WTC11 (cell line): ENCODE results near the gene KCNMA1. TPM values are rescaled to one million over a fixed set of nuclear protein-coding genes. Genes with fewer than 3 reads are reported as not detected.

Experiments used
- ATAC-seq: fragments of 200-7000 bp; cut with Tn5 transposase; 2 replicates; pipeline ENCODE4 v1.10.0; 2021; ENCODE audit warnings: mild to moderate bottlenecking, moderate library complexity
- CTCF ChIA-PET: fragments of 300-600 bp; sonication (Branson Sonifier 250); formaldehyde crosslinking; loops from one replicate; lab custom pipeline; 2021; ENCODE audit warnings: antibody characterized with exemption; lab: Charles Lee
- POLR2A ChIA-PET: fragments of 350-600 bp; sonication (Branson Sonifier 250); formaldehyde crosslinking; loops from one replicate; lab custom pipeline; 2021; ENCODE audit warnings: antibody characterized with exemption; lab: Charles Lee
- DNase-seq: peaks from one replicate; pipeline ENCODE4 v3.0.0; 2021; ENCODE audit warnings: low spot score
- H3K27ac Mint-ChIP-seq: 2 replicates; pipeline ENCODE4 v1.8.0; 2021; ENCODE audit warnings: mixed read lengths
- H3K27me3 Mint-ChIP-seq: 2 replicates; pipeline ENCODE4 v1.8.0; 2021; ENCODE audit warnings: low read depth, mild to moderate bottlenecking, moderate library complexity, mixed read lengths
- H3K36me3 Mint-ChIP-seq: 2 replicates; pipeline ENCODE4 v1.8.0; 2021; ENCODE audit warnings: mixed read lengths
- H3K4me1 Mint-ChIP-seq: 2 replicates; pipeline ENCODE4 v1.8.0; 2022; ENCODE audit warnings: mixed read lengths
- H3K4me3 Mint-ChIP-seq: 2 replicates; pipeline ENCODE4 v1.8.0; 2021; ENCODE audit warnings: mild to moderate bottlenecking, moderate library complexity, mixed read lengths
- H3K9me3 Mint-ChIP-seq: 2 replicates; pipeline ENCODE4 v1.8.0; 2021; ENCODE audit warnings: mixed read lengths
- CREB1 ChIP-seq: sonication (generic); formaldehyde crosslinking; IDR thresholded peaks from 2 replicates; pipeline ENCODE4 v1.8.0; 2023; ENCODE audit warnings: mild to moderate bottlenecking, missing genetic modification reagents
- E2F4 ChIP-seq: sonication (generic); formaldehyde crosslinking; IDR thresholded peaks from 2 replicates; pipeline ENCODE4 v1.8.1; 2022; ENCODE audit warnings: low read depth, mild to moderate bottlenecking, moderate library complexity, missing genetic modification reagents, borderline replicate concordance
- EMX1 ChIP-seq: fragments of 250-450 bp; sonication (Bioruptor Pico); IDR thresholded peaks from 2 replicates; pipeline ENCODE4 v1.8.0; 2021; ENCODE audit warnings: mild to moderate bottlenecking
- ESRRA ChIP-seq: sonication (generic); formaldehyde crosslinking; IDR thresholded peaks from 2 replicates; pipeline ENCODE4 v1.8.1; 2022; ENCODE audit warnings: mild to moderate bottlenecking, missing genetic modification reagents, borderline replicate concordance
- FOXK1 ChIP-seq: sonication (generic); formaldehyde crosslinking; IDR thresholded peaks from 2 replicates; pipeline ENCODE4 v1.8.0; 2022; ENCODE audit warnings: mild to moderate bottlenecking, moderate library complexity, missing genetic modification reagents
- GABPB1 ChIP-seq: sonication (generic); formaldehyde crosslinking; IDR thresholded peaks from 2 replicates; pipeline ENCODE4 v1.8.1; 2023; ENCODE audit warnings: mild to moderate bottlenecking, missing genetic modification reagents
- IRF2 ChIP-seq: sonication (generic); formaldehyde crosslinking; IDR thresholded peaks from 2 replicates; pipeline ENCODE4 v1.8.0; 2022; ENCODE audit warnings: low read depth, missing genetic modification reagents, borderline replicate concordance
- MLX ChIP-seq: sonication (generic); formaldehyde crosslinking; IDR thresholded peaks from 2 replicates; pipeline ENCODE4 v1.8.1; 2023; ENCODE audit warnings: mild to moderate bottlenecking, missing genetic modification reagents, moderate library complexity
- MXD4 ChIP-seq: fragments of 250-450 bp; sonication (Bioruptor Pico); IDR thresholded peaks from 2 replicates; pipeline ENCODE4 v1.8.0; 2021; ENCODE audit warnings: mild to moderate bottlenecking, moderate library complexity, borderline replicate concordance
- NFATC4 ChIP-seq: fragments of 250-450 bp; sonication (Bioruptor Pico); IDR thresholded peaks from 2 replicates; pipeline ENCODE4 v1.9.0; 2021; ENCODE audit warnings: mild to moderate bottlenecking
- NR1H2 ChIP-seq: sonication (generic); formaldehyde crosslinking; IDR thresholded peaks from 2 replicates; pipeline ENCODE4 v1.9.0; 2021; ENCODE audit warnings: mild to moderate bottlenecking, moderate library complexity, missing genetic modification reagents
- SMAD4 ChIP-seq: sonication (generic); formaldehyde crosslinking; IDR thresholded peaks from 2 replicates; pipeline ENCODE4 v1.8.0; 2022; ENCODE audit warnings: mild to moderate bottlenecking, missing genetic modification reagents
- SOX15 ChIP-seq: fragments of 250-450 bp; sonication (Bioruptor Pico); IDR thresholded peaks from 2 replicates; pipeline ENCODE4 v1.9.0; 2021; ENCODE audit warnings: mild to moderate bottlenecking
- STAT6 ChIP-seq: sonication (generic); formaldehyde crosslinking; conservative IDR thresholded peaks from 2 replicates; pipeline ENCODE4 v1.8.1; 2023; ENCODE audit warnings: mild to moderate bottlenecking, low read depth, missing genetic modification reagents, moderate library complexity
- ZBTB21 ChIP-seq: sonication (generic); formaldehyde crosslinking; IDR thresholded peaks from 2 replicates; pipeline ENCODE4 v1.8.1; 2023; ENCODE audit warnings: mild to moderate bottlenecking, missing genetic modification reagents, borderline replicate concordance
- ZNF263 ChIP-seq: sonication (generic); formaldehyde crosslinking; IDR thresholded peaks from 2 replicates; pipeline ENCODE4 v1.8.1; 2022; ENCODE audit warnings: low read depth, mild to moderate bottlenecking, moderate library complexity, missing genetic modification reagents
- ZNF512 ChIP-seq: sonication (generic); formaldehyde crosslinking; IDR thresholded peaks from 2 replicates; pipeline ENCODE4 v1.8.1; 2022; ENCODE audit warnings: missing genetic modification reagents, borderline replicate concordance
- total RNA-seq: library from RNA; stranded (reverse); gene quantifications from 3 replicates; pipeline ENCODE4 v1.2.3, GENCODE V29; 2021
- TF ChIP-seq, protein P1 (sequence below): fragments of 250-450 bp; sonication (Bioruptor Pico); conservative IDR thresholded peaks from 2 replicates; pipeline ENCODE4 v1.9.0; 2021; ENCODE audit warnings: mild to moderate bottlenecking
- TF ChIP-seq, protein P2 (sequence below): sonication (generic); formaldehyde crosslinking; IDR thresholded peaks from 2 replicates; pipeline ENCODE4 v1.8.1; 2022; ENCODE audit warnings: low read depth, missing genetic modification reagents, borderline replicate concordance
- TF ChIP-seq, protein P3 (sequence below): sonication (generic); formaldehyde crosslinking; IDR thresholded peaks from 2 replicates; pipeline ENCODE4 v1.8.1; 2023; ENCODE audit warnings: mild to moderate bottlenecking, missing genetic modification reagents, moderate library complexity
- TF ChIP-seq, protein P4 (sequence below): sonication (generic); formaldehyde crosslinking; IDR thresholded peaks from 2 replicates; pipeline ENCODE4 v1.8.1; 2023; ENCODE audit warnings: mild to moderate bottlenecking, missing genetic modification reagents, borderline replicate concordance

KCNMA1 gene
- total RNA-seq, 1 experiment from 2014 or later, result 7.3 TPM

DNA sequence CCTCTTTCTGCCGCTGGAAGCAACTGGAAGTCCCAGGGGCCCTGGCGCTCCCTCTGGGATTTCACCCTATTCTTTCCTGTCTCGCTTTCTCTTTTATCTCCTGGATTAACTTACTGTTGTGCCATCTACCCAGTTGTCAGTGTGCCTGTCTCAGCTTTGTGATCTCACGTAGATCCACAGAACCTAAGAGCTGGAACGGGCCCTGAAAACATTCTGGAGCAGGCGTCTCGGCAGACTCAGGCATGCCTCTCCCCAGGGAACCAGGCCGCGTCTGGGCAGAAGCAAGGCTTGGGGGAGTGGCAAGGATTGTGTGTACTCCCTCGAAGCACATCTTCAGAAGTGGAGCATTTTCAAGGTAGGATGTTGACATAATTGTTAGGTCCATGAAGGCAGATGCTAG is 87.2 kb downstream of the KCNMA1 start (continued):
- TF ChIP-seq E2F4 (CRISPR knock-in tag) (no peak), ZBTB21 (CRISPR knock-in tag) (no peak), IRF2 (CRISPR knock-in tag) (no peak), NR1H2 (CRISPR knock-in tag) (no peak), MXD4 (CRISPR knock-in tag) (no peak), STAT6 (CRISPR knock-in tag) (no peak), SMAD4 (CRISPR knock-in tag) (no peak), FOXK1 (no peak), MLX (CRISPR knock-in tag) (no peak)
- TF ChIP-seq, protein P1, sequence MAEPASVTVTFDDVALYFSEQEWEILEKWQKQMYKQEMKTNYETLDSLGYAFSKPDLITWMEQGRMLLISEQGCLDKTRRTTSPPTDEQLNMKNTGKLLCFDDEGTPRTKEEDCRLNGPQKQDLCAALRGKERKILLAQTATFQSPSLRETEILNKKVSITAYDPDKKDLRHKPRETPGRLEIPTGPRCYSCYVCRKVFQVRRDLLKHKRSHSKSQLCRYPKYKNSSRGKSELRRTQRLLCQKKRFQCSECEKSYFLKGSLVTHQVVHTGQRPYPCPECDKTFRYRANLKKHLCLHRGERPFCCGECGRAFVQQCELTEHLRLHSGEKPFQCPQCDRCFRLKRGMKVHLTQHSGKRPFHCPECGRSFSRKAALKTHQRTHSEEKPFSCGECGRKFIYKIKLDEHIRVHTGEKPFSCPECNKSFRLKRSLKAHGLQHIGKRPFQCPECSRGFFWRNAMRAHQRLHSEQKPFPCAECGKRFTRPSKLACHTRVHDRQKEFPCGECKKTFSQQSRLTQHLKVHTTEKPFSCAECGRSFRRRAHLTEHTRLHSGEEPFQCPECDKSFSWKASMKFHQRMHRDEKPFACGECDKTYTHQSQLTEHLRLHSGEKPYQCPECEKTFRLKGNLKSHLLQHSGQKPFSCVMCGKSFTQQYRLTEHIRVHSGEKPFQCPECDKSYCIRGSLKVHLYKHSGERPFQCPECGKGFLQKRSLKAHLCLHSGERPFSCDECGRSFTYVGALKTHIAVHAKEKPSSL (CRISPR knock-in tag), result no peak

GRCh38 chr10:77548671-77549070 is 88.9 kb downstream of the KCNMA1 start:
- no peaks in the 10 kb centered on the region; the same call in 1 of the 2 replicates for H3K4me1 Mint-ChIP-seq
- H3K4me3 Mint-ChIP-seq, result no peak overlapping the region
- H3K9me3 Mint-ChIP-seq, result no peaks in the 10 kb centered on the region
- no peak for TF ChIP-seq GABPB1 (CRISPR knock-in tag)
- TF ChIP-seq EMX1 (CRISPR knock-in tag), result no peak
- TF ChIP-seq ZNF512 (CRISPR knock-in tag), result no peak
- TF ChIP-seq CREB1 (CRISPR knock-in tag), result no peak
- TF ChIP-seq ZBTB21 (CRISPR knock-in tag), result no peak
- TF ChIP-seq ESRRA (CRISPR knock-in tag), result no peak
- TF ChIP-seq, protein P2, sequence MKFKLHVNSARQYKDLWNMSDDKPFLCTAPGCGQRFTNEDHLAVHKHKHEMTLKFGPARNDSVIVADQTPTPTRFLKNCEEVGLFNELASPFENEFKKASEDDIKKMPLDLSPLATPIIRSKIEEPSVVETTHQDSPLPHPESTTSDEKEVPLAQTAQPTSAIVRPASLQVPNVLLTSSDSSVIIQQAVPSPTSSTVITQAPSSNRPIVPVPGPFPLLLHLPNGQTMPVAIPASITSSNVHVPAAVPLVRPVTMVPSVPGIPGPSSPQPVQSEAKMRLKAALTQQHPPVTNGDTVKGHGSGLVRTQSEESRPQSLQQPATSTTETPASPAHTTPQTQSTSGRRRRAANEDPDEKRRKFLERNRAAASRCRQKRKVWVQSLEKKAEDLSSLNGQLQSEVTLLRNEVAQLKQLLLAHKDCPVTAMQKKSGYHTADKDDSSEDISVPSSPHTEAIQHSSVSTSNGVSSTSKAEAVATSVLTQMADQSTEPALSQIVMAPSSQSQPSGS (CRISPR knock-in tag), result no peak
- TF ChIP-seq, protein P3, sequence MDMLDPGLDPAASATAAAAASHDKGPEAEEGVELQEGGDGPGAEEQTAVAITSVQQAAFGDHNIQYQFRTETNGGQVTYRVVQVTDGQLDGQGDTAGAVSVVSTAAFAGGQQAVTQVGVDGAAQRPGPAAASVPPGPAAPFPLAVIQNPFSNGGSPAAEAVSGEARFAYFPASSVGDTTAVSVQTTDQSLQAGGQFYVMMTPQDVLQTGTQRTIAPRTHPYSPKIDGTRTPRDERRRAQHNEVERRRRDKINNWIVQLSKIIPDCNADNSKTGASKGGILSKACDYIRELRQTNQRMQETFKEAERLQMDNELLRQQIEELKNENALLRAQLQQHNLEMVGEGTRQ, result no peak
- no peak for TF ChIP-seq SOX15
- TF ChIP-seq, protein P4, sequence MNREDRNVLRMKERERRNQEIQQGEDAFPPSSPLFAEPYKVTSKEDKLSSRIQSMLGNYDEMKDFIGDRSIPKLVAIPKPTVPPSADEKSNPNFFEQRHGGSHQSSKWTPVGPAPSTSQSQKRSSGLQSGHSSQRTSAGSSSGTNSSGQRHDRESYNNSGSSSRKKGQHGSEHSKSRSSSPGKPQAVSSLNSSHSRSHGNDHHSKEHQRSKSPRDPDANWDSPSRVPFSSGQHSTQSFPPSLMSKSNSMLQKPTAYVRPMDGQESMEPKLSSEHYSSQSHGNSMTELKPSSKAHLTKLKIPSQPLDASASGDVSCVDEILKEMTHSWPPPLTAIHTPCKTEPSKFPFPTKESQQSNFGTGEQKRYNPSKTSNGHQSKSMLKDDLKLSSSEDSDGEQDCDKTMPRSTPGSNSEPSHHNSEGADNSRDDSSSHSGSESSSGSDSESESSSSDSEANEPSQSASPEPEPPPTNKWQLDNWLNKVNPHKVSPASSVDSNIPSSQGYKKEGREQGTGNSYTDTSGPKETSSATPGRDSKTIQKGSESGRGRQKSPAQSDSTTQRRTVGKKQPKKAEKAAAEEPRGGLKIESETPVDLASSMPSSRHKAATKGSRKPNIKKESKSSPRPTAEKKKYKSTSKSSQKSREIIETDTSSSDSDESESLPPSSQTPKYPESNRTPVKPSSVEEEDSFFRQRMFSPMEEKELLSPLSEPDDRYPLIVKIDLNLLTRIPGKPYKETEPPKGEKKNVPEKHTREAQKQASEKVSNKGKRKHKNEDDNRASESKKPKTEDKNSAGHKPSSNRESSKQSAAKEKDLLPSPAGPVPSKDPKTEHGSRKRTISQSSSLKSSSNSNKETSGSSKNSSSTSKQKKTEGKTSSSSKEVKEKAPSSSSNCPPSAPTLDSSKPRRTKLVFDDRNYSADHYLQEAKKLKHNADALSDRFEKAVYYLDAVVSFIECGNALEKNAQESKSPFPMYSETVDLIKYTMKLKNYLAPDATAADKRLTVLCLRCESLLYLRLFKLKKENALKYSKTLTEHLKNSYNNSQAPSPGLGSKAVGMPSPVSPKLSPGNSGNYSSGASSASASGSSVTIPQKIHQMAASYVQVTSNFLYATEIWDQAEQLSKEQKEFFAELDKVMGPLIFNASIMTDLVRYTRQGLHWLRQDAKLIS (CRISPR knock-in tag), result no peak
- TF ChIP-seq ZNF263 (CRISPR knock-in tag), result no peak
- TF ChIP-seq SMAD4 (CRISPR knock-in tag), result no peak
- TF ChIP-seq NFATC4 (CRISPR knock-in tag), result no peak
- H3K27ac Mint-ChIP-seq, result no peak overlapping the region
- CTCF ChIA-PET, result no interaction called here
- H3K27me3 Mint-ChIP-seq, result no peaks in the 10 kb centered on the region
- ATAC-seq (no peak), DNase-seq (no peak)
- POLR2A ChIA-PET, result no interaction called here
- H3K36me3 Mint-ChIP-seq, result no peaks in the 10 kb centered on the region
